HG03039 (cell line): ENCODE results near the gene TMEM9B.
"Not testable (repeated sequence)": the region's sequence is repeated elsewhere in the genome, so short reads cannot be mapped to it uniquely, and the experiment has no call there.

Source experiments
- ATAC-seq: cut with Tn5 transposase; IDR thresholded peaks from one replicate; pipeline ENCODE4 v1.9.1; 2021; ENCODE audit warnings: mild to moderate bottlenecking, moderate library complexity; ENCODE audit not compliant: unreplicated experiment

The TMEM9B gene

DNA sequence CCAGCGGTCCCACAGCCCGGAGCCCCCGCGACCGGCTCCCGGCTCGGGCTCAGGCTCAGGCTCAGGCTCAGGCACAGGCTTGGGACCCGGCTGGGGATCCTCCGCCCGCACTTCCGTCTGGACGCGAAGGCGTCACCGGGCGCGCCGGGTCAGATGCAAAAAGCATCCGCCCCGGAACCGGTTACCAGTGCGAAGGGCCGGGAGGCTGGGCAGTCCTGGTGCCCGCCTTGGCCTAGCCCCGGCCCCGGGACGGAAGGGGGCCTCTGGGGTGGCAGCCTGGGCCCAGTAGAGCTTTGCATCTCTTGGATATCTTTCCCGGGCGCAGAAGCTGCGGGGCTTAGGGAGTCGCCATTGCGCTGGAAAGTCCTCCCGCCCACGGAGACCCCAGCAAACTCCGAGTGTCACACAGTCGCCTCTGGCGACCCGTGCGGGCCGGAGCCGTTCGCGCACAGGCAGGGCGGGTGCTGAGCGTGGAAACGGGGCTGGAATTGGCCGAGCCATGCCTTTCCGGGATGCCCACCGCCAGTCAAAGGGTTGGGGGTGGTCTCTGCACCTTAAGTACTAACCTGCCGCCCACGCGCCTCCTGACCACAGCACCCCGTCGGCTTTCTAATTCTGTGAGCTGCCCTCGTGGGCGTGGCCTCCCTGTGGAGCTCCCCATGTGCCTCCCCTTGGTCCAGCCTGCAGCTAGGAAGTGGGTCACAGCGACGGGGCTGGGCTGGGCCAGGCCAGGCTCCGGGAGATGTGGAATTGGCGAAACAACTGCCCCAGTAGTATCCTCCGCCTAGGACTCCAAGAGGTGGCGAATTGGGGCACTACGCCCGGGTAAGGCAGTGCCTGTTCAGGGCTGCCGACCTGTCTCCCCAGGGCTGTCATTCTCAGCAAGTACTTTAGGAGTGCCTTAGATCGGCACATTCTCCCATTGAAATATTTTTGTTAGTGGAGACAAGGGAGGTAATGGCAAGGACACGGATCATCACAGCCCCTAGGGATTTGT lies at the start of gene TMEM9B:
Gene TMEM9B, minus strand, starts transcription at position 119 of the 997 bp plus-strand sequence. CDS start 129 bp downstream, outside the sequence.
- peak; percentile 77 for ATAC-seq

DNA sequence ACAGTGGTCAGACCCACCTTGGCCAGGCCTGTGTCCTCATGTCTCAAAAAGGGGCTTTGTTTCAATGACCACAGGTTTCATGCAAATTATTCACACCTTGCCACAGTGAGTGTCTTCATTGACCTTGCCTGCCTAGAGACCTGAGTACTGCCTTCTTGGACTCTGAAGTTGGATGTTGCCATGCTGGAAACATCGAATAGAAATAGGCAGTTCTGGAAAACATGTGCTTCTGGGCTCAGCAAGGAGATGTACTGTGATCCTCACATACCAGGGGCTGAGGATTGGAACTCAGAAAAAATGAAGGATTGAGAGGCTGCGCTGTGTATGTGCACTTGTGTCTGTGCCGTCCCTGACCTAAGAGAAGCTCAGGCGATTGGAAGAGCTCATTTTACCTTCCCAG lies 49.1 kb upstream of the TMEM9B start:
- no peak for ATAC-seq

GRCh38 chr11:9009538-9009937 lies 45.3 kb upstream of the TMEM9B start:
- not testable (repeated sequence) for ATAC-seq

- ATAC-seq: no peak
Measured at GRCh38 chr11:9008661-9009060, 44.4 kb upstream of the TMEM9B start.

DNA sequence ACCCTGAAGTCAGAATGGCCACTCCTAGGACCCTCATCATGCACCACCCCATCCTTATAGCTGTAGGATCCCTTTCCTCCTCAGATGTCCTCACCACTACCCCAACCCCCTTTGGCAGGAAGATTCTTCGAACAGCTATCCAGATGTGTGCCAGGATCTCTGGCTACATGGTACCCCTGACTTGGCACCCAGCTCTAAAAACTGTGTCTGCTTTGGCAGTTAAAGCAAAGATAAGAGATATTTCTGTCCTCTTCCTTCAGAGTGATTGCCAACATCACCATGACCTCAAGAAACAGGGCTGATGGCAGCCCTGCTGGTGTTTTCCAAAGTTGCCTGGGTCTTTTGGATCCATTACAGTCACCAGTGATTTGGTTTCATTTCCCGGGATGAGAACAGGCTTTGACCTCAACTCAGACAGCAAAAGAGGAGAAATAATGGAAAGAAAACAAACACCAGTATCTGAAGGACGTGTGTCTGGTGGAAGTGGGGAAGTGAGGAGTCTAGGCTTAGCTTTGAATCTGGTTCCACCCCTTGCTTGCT lies 43.8 kb upstream of the TMEM9B start:
- ATAC-seq: no peak

GRCh38 chr11:9005087-9005486 lies 40.8 kb upstream of the TMEM9B start:
- ATAC-seq: no peak

- no peak for ATAC-seq
Measured at GRCh38 chr11:9004183-9004926, 40.1 kb upstream of the TMEM9B start.

DNA sequence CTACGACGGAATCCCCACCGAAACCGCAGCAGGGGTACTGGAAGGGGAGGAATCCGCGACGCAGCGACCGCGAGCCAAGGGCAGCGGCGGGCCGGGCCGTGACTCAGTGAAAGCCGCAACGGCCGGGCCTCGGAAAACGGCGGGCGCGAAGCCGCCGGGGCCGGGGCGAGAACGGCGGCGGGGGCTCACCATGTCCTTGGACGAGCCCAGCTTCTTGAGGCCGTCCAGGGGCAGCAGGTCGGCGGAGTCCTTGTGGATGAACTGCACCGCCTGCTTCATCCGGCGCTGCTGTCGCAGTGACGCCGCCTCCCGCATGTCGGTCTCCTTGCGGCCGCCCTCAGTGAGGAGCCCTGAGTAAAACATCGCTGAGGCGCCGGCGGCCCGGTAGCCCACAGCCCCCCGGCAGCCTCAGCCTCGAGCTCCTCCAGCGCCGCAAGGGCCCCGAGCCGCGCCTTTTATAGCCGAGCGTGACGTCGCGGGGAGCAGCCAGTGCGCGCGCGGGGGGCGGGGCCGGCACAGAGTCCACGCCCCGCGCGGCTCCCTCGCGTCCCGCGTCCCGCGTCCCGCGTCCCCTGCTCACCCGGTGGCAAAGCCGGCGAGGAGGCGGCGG lies 39.4 kb upstream of the TMEM9B start, which contains the start of gene NRIP3:
Gene NRIP3, minus strand, starts transcription at position 429 of the 610 bp plus-strand sequence. Its CDS starts 66 bp downstream, at position 363.
- peak; percentile 48 for ATAC-seq

GRCh38 chr11:9002920-9003572 lies 38.8 kb upstream of the TMEM9B start:
- no peak for ATAC-seq

- ATAC-seq: no peak
Measured at GRCh38 chr11:9001736-9002135, 37.5 kb upstream of the TMEM9B start.

DNA sequence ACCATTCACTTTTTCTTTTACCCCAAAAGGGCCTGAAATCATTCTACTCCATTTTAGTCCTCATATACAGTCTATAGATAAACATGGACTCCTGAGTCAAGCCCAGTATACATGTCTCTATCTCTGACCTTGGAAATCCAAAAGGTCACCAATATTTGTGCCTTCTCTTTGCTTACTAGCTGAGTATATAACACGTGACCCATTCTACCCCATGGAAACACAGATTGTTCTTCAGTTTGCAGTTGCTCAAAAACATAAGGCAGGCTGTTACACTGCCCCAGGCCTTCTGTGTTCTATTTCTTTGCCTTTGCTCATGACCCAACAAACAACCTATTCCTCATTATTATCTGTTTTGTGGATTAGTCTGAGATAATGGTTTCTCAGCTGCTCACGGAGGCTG lies 33.8 kb upstream of the TMEM9B start:
- ATAC-seq: no peak

GRCh38 chr11:8997451-8997850 lies 33.2 kb upstream of the TMEM9B start:
- no peak for ATAC-seq

DNA sequence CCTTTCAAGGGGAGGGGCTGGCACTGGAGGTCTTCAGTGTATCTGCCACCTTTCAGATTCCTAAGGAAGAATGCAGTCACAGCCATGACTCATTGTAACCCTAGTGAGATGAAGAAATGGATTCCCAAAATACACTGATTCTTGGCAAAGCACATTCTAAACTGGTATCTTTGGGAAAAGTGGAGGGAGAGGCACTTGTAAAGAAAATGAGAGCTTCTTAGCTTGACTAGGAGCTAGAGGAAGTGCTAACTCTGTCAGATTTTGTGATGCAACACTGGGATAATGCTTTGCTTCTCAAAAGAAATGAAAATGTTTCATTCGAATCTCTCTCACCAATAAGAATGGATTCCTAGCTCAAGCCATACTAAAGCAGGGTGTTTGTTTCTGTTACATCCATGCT lies 25.2 kb upstream of the TMEM9B start:
- ATAC-seq: no peak

DNA sequence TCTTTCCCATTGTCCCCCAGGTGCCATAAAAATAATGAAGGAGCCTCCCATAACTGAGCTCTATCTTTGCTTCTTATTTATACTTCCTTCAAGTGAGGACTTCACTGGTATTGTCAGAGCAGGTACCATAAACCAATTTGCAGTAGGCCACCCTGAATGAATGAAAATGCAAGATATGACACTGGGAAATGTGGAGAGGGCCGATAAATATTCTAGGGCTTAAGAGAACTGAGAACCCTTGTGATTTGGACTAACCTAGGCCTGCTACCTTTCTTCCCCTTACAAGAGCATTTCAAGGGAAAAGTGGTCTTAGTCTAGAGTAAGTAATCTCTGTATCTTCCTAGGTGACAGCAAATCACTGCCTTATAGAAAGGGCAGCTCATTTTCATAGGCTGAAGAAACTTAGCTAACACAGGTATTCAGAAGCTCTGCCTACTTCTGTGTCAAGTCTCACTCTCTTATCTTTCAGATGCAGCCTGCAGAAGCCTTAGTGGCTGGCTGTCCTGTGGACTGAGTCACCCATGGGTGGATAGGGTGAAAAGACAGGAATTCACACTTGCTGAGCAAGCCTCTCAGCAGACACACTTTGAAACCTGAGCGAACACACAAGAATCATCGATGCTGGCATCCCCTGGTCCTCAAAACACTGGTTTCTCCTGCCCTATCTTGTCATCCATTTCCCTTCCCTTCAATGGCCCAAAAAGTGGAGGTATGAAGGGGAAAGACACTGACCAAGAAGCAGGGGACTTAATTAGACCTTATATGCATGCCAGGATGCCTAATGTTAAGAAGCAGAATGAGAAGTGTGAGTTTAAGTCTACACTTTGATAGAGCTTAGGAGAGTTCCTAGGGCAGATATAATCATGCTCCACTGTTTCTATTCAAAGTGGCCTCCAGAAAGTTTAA lies 24.3 kb upstream of the TMEM9B start:
- ATAC-seq: no peak

- no peak for ATAC-seq
Measured at GRCh38 chr11:8987446-8987845, 23.2 kb upstream of the TMEM9B start.

GRCh38 chr11:8986772-8987171 lies 22.5 kb upstream of the TMEM9B start:
- not testable (repeated sequence) for ATAC-seq

DNA sequence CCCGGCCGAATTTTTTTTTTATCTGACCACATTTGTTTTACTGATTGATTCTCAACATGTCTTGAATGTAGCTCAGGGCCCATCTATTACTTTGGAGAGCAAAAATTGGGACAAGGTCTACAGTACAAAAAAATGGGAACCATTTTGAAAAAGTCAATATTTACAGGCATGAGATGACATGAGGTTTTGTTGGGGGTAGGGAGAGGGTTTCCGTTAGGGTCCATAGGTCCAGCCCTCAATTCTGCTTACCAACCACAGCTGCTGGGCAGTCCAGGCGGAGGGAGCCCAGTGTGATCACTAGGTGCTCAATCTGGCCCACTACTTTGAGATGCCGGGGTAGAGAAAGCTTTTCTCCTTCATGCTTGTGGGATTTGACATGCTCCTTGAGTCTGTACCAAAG lies 21.2 kb upstream of the TMEM9B start:
- ATAC-seq: no peak

DNA sequence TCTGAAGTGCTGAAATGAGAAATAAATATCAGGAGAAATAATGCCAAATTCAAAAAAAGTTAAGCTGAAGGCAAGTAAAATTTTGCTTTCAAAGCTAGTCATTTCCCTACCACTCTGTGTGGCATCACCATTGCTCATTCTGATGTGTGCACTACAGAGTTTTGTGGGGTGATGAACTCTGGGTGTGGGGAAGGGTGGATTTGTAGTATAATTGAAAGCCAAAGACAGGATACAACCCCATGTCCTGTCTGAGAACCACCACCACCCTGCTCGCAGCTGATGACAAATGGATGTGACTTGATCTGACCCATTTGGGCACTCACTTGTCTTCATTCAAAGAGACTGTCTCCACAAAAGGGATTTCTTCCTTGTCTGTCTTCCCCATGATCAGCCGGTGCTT lies 19.3 kb upstream of the TMEM9B start:
- no peak for ATAC-seq

DNA sequence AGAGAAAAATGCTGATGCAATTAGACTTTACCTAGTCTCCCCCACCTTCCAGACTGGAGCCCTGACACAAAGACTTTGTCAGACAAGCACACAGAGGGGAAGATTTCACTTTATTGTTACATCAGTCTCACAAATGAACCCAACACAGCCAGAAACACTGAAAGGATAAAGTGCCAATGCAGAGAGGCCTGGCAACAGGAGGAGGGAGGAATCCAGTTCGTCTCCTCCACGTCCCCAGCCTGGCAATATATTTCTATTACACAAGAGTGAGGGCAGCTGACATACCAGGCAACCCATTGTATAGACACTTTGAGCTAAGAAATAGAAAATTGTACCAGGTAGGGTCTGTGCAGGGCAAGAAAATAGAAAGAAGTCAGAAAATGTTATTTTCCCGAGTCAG lies 16.2 kb upstream of the TMEM9B start:
- no peak for ATAC-seq
